Erythroblast (primary cell): ENCODE data around the gene L3MBTL4.

ENCODE experiments used
- DNase-seq, 2 experiments: peaks; one replicate each; lab custom pipeline; 2025; lab: John Stamatoyannopoulos, UW
- GATA1 ChIP-seq: IDR thresholded peaks from 2 replicates; pipeline ENCODE4 v1.6.1; 2011; ENCODE audit warnings: low read depth, mild to moderate bottlenecking, control low read depth, low read length, moderate library complexity
- POLR2A ChIP-seq: IDR thresholded peaks from 2 replicates; pipeline ENCODE4 v1.6.1; 2011; ENCODE audit warnings: mild to moderate bottlenecking, low read length

Gene L3MBTL4

GRCh38 chr18:6013171-6013810, 401.4 kb downstream of the L3MBTL4 start:
- TF ChIP-seq POLR2A (no peak), GATA1 (no peak)
- no peak for DNase-seq

DNA sequence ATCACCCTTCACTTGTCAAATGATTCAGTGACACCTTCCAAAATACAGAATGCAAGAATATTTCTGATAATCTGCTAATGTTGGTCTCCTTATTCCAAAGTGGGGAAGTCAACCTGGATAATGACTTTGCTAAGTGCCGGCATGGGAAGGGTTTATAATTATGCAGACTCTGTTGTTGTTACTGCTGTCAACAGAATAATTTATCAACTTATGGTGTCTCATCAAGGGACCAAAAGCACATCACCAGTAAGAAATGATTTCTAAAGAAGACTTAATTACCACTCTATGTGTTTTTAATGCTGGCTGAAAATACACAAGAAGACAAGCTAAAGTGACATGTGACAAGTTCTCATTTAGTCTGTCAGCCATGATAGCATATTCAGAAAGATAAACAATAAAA, 403.8 kb downstream of the L3MBTL4 start:
- DNase-seq = no peak
- TF ChIP-seq GATA1 (no peak), POLR2A (no peak)

DNA sequence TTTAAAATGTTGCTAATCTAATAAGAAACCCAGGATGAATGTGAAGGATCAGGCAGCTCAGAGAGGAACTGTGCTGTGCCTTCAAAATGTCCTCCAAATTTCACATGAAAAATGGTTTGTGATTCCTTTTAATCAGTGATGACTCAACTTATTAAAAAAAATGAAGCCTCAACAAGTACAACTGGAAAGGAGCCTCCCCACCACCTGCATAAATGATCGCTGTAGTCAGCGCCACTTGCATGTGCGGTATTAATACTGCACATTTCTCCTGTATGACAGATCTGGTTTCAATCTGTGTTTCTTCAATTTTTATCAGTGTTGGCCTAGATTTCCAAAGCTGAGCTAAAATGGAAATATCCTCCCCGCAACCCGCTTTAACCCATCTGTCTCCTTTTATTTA, 404.4 kb downstream of the L3MBTL4 start:
- no peak for DNase-seq
- no peak for TF ChIP-seq GATA1
- TF ChIP-seq POLR2A = no peak

DNA sequence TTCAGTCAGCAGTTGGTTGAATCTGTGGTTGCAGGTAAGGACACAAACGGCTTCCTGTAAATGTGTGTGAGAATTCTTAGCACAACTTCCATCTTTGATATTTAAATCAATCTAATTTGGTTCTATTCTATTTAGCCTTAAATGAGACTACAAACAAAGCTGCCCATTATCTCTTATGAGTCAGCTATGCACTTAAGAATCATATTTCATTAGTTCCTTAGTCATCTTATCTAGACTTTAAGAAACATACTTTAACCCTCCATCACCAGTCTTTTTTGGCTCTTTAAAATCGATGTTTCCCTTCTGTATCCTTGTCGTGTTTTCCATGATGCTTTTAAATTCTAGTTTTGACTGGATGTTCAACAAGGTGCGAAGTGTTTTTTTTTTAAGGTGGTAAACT, 405.0 kb downstream of the L3MBTL4 start:
- no peak for TF ChIP-seq GATA1
- TF ChIP-seq POLR2A = no peak
- DNase-seq = no peak

GRCh38 chr18:6004683-6005082, 410.0 kb downstream of the L3MBTL4 start:
- no peak for DNase-seq
- TF ChIP-seq POLR2A (no peak), GATA1 (no peak)

DNA sequence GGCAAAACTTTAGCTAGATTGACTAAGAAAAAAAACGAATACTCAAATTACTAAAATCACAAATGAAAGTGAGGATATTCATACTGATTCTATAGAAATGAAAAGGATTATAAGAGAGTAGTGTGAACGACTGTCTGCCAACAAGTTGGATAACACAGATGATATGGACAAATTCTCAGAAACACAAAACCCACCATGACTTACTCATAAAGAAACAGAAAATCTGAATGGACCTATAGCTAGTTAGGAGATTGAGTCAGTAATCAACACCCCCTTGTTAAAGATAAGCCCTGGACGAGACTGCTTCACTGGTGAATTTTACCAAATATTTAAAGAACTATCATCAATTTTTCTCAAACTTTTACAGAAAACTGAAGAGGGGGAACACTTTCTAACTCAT, 410.6 kb downstream of the L3MBTL4 start:
- no peak for DNase-seq
- TF ChIP-seq GATA1 (no peak), POLR2A (no peak)

DNA sequence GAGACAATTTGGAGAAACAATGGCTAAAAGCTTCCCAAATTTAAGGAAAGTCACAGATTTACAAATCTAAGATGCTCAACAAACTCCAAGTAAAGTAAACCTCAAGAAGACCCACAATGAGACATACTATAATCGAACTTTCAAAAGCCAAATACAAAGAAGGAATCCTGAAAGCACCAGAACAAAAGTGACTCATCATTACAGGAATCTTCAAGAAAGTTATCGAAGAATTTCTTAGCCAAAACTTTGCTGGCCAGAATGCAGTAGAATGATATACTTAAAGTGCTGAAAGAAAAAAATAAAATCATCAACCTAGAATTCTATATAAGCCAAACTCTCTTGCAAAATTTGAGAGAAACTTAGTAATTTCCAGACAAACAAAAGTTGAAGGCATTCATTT, 412.8 kb downstream of the L3MBTL4 start:
- no peak for TF ChIP-seq POLR2A
- no peak for TF ChIP-seq GATA1
- no peak for DNase-seq

DNA sequence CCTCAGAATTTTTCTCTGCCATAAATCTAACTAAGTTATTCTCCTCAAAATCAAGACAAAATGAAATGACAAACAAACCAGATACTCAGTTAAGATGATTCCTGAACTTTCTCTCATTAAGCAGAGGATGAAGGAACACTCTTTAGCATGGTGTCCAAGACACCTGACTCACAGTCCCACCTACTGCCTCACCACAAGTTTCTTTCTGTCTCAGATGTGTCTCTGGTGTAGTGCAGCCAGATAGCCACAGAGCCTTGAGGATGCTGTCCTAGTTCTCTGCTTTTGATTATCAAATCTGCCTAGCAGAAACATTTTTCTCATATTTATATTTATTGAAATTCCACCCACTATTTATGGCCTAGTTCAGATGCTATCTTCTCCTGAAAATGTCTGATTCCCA, 415.8 kb downstream of the L3MBTL4 start:
- TF ChIP-seq POLR2A (no peak), GATA1 (no peak)
- no peak for DNase-seq

- TF ChIP-seq POLR2A (no peak), GATA1 (no peak)
- no peak for DNase-seq
Observed at GRCh38 chr18:5998166-5998881, 416.4 kb downstream of the L3MBTL4 start.

GRCh38 chr18:5997361-5997760, 417.4 kb downstream of the L3MBTL4 start:
- no peak for DNase-seq
- TF ChIP-seq POLR2A = no peak
- TF ChIP-seq GATA1 = no peak

DNA sequence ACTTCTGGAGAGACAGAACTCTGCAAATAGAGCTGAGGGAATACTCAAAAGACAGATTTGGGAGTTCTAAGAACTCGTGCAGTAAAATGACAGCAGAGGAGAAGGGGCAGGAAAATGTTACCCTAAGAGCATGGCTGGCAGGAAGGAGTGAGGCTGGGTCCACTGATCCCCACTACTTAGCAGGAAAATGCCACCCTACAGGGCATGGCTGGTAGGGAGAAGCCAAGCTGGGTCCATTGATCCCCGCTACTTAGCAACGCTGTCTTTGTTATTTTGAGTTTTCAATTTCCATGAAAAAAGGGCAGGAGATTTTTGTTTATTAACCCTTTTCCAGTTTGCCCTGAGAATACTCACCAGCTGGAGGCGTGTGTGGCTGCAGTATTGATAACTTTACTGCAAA, 419.1 kb downstream of the L3MBTL4 start:
- TF ChIP-seq GATA1 (no peak), POLR2A (no peak)

GRCh38 chr18:5993938-5994337, 420.8 kb downstream of the L3MBTL4 start:
- TF ChIP-seq GATA1 (no peak), POLR2A (no peak)
- no peak for DNase-seq

More for the DNA sequence above, 419.1 kb downstream of the L3MBTL4 start:
- DNase-seq = no peak

DNA sequence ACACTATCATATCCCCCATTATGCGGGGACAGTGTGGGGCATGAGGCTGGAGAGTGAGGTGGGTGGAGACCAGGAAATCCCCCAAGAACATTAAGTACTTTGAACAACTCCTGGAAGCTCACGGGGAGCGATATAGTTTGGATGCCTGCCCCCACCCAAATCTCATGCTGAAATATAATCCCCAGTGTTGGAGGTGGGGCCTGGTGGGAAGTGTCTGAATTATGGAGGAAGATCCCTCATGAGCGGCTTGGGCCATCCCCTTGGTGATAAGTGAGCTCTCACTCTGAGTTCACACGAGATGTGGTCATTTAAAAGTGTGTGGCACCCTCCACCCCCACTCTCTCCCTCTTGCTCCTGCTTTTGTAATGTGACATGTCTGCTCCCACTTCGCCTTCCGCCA, 422.3 kb downstream of the L3MBTL4 start:
- DNase-seq = no peak
- TF ChIP-seq POLR2A (no peak), GATA1 (no peak)

- no peak for DNase-seq
- TF ChIP-seq POLR2A = no peak
- no peak for TF ChIP-seq GATA1
Observed at GRCh38 chr18:5987249-5987648, 427.5 kb downstream of the L3MBTL4 start.

GRCh38 chr18:5986257-5986931, 428.3 kb downstream of the L3MBTL4 start:
- DNase-seq = no peak
- TF ChIP-seq POLR2A = no peak
- TF ChIP-seq GATA1 = no peak
